Neural cell (in vitro differentiated cells): ENCODE measurements around the gene ESYT2.

ENCODE experiments used
- CTCF ChIP-seq: fragments of 450-650 bp; IDR thresholded peaks from 2 replicates; pipeline ENCODE4 v1.5.1; 2014; ENCODE audit warnings: antibody characterized with exemption, mild to moderate bottlenecking, moderate library complexity; ENCODE audit not compliant: poor library complexity, severe bottlenecking
- EP300 ChIP-seq: fragments of 450-650 bp; conservative IDR thresholded peaks from 2 replicates; pipeline ENCODE4 v1.6.1; 2014; ENCODE audit warnings: antibody characterized with exemption, mild to moderate bottlenecking, moderate library complexity; ENCODE audit not compliant: poor library complexity, severe bottlenecking
- EZH2 ChIP-seq: fragments of 200-600, 300-800 bp; shearing (Covaris generic), sonication (generic); IDR thresholded peaks from 2 replicates; pipeline ENCODE4 v1.6.1; 2014; ENCODE audit warnings: antibody characterized with exemption, low read length, borderline replicate concordance, mild to moderate bottlenecking; ENCODE audit not compliant: insufficient read depth, poor library complexity, severe bottlenecking

GRCh38 chr7:158816271-158816670 is 13.0 kb downstream of the ESYT2 start:
- TF ChIP-seq CTCF, result no peak
- TF ChIP-seq EP300, result no peak
- TF ChIP-seq EZH2, result no peak
